Muscle layer of duodenum (tissue), 2 donors: Measurements from ENCODE around the gene C1R.

Experiments
- H3K27ac ChIP-seq: one replicate; pipeline ENCODE4 v1.7.0; 2013; ENCODE audit warnings: mild to moderate bottlenecking, low read length
- H3K27me3 ChIP-seq: one replicate; pipeline ENCODE4 v1.7.0; 2013; ENCODE audit warnings: low read depth, mild to moderate bottlenecking, control low read depth, low read length
- H3K36me3 ChIP-seq, 2 donors: one replicate each; pipeline ENCODE4 v1.7.0; 2013; ENCODE audit warnings: low read length in 2 of 2, control low read depth in 1 of 2, mild to moderate bottlenecking in 1 of 2; ENCODE audit not compliant: insufficient read depth in 2 of 2, control insufficient read depth in 1 of 2
- H3K4me1 ChIP-seq, 2 donors: one replicate each; pipeline ENCODE4 v1.7.0; 2013; ENCODE audit warnings: low read length in 2 of 2, mild to moderate bottlenecking in 2 of 2, control low read depth in 1 of 2, moderate library complexity in 1 of 2; ENCODE audit not compliant: insufficient read depth in 2 of 2, control insufficient read depth in 1 of 2
- H3K4me3 ChIP-seq, 2 donors: one replicate each; pipeline ENCODE4 v1.7.0; 2013; ENCODE audit warnings: low read length in 2 of 2, low read depth in 1 of 2, mild to moderate bottlenecking in 1 of 2
- H3K9me3 ChIP-seq, 2 donors: one replicate each; pipeline ENCODE4 v1.7.0; 2013; ENCODE audit warnings: low read length in 2 of 2, control low read depth in 1 of 2, mild to moderate bottlenecking in 1 of 2; ENCODE audit not compliant: control insufficient read depth in 1 of 2
- donor health status: healthy.

Gene C1R

DNA sequence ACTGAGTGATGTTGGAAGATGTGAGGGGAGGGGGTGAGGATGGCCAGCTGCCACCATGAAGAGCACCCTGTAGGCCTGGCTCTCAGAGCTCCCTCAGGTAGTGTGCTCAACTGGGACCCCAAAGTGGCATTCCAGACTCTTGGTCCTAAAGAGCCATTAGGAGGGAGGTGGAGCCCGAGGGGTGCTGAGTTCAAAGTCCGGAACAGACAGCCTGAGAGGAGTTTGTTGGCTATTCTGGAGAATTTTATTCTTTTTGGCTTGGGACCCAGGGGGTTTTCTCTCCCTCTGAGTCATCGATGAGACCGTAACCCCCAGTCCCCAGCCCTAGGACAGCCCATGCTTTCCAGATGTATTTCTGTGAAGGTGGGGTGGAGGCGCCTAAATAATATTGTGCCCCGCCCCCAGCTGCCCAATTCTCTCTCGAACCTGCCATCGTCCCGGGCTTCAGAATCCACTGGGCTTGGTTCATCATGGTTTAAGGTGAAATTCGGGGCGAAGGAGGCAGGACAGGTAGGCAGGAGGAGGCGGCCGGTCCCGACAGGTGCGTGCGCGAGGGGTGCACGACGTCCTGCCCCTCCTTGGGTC lies 37.1 kb upstream of the C1R start:
- no peak overlapping the region for H3K27ac ChIP-seq
- peak overlapping the region; percentile 73 to 78 for H3K4me3 ChIP-seq
- peaks cover 3% of the 10 kb centered on the region for H3K27me3 ChIP-seq
- H3K9me3 ChIP-seq: no peaks in the 10 kb centered on the region
- H3K36me3 ChIP-seq: peaks cover 0 to 2% of the 10 kb centered on the region in 2 donors
- peaks cover 0 to 20% of the 10 kb centered on the region in 2 donors for H3K4me1 ChIP-seq

- no peaks in the 10 kb centered on the region for H3K36me3 ChIP-seq
- H3K27ac ChIP-seq: no peak within 1 kb of the TSS
- peaks cover 3% of the 10 kb centered on the region for H3K27me3 ChIP-seq
- peak within 1 kb of the TSS; percentile 73 to 78 for H3K4me3 ChIP-seq
- peaks cover 0 to 20% of the 10 kb centered on the region in 2 donors for H3K4me1 ChIP-seq
- H3K9me3 ChIP-seq: no peaks in the 10 kb centered on the region
Measured at GRCh38 chr12:7128681-7129286, 36.5 kb upstream of the C1R start, which contains the start of gene RBP5. RBP5 (minus strand) TSS chr12:7128889; CDS start chr12:7128775, 114 bp downstream.

DNA sequence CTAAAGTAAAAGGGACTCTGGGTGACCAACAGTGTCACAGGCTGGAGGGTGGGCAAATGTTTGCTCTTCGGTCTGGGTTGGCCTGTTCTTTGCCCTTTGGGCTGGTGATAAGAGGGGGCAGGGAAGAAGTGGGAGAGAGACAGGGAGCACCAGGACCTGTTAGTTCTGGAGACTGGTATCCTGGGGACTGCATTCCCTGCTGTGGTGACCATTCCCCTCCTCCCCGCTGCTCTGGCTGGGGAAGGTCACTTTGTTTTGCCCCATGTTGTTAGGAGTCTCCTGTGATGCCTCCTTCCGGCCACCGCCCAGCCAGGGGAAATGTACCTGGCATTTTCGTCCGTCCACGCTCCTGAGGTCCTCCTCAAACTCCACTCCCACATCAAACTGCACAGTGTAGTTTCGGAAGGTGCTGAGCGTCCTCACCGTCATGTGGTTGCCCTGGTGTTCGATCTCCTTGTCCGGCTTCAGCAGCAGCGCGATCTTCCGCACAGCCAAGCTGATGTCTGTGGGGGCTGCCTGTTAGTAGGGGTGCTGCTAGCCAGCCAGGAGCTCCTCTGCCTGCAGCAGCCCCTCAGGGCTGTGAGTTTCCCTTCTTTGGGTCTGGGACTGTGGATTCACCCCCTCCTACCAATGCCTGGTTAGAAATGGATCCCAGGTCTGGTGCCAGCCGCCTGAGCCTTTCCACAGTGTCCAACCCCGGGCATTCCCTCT lies 35.8 kb upstream of the C1R start:
- H3K27me3 ChIP-seq: peaks cover 3% of the 10 kb centered on the region
- H3K4me1 ChIP-seq: peaks cover 0 to 20% of the 10 kb centered on the region in 2 donors
- H3K36me3 ChIP-seq: no peaks in the 10 kb centered on the region
- H3K27ac ChIP-seq: no peak overlapping the region
- no peaks in the 10 kb centered on the region for H3K9me3 ChIP-seq
- peak overlapping the region; percentile 19 to 78 for H3K4me3 ChIP-seq

- Histone ChIP-seq H3K4me1 (peaks cover 0 to 20% of the 10 kb centered on the region in 2 donors), H3K36me3 (no peaks in the 10 kb centered on the region), H3K4me3 (no peak overlapping the region), H3K9me3 (no peaks in the 10 kb centered on the region), H3K27me3 (peaks cover under 1% of the 10 kb centered on the region), H3K27ac (no peak overlapping the region)
Measured at GRCh38 chr12:7125632-7126227, 33.5 kb upstream of the C1R start.

- H3K27me3 ChIP-seq: no peaks in the 10 kb centered on the region
- no peaks in the 10 kb centered on the region for H3K36me3 ChIP-seq
- H3K4me3 ChIP-seq: no peak overlapping the region
- no peak overlapping the region for H3K27ac ChIP-seq
- peaks cover 0 to 11% of the 10 kb centered on the region in 2 donors for H3K4me1 ChIP-seq
- no peaks in the 10 kb centered on the region for H3K9me3 ChIP-seq
Measured at GRCh38 chr12:7123806-7124522, 31.7 kb upstream of the C1R start.

DNA sequence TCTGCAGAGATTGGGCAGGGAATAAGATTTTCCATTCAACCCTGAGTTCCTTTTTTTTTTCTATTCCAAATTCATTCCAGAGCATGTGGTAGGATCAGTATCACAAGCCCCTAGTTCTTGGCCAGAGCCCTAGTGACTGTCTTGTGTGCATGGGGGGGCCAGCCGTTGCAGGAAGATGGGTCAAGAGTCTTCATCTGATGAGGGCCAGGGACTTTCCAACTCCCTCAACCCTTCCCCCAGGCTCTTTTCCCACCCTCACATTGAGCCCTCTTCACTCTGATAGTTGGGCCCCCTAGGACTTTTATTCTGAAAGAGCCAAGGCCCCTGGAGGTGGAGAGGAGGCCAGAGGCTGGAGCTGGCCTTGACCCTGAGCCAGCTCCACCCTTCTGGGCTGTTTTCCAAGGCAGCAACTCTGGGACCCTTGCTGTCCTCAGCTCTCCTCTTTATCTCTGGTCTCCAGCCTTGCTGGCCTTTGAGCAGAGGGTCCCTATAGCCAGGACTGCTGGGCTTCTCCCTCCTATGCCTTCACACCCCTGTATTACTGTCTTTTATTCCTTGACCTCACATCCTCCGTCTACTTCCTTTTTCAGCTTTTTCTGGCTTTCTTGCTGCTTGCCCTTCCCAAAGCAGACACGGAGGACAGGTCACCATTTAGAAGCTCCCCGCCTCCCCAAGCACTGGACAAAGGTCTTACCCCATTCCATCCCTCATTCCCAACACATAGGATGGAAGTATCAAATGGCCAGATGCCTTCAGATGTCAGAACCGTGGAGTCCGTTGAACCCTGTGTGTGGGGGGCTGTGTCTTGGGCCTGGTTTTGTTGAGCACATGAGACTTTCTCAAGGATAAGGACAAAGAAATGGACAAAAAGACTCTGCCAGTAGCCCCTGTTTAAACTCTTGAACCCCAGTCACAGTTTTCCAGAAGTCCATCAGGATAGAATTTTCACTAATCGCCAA lies 30.8 kb upstream of the C1R start:
- Histone ChIP-seq H3K27me3 (no peaks in the 10 kb centered on the region), H3K9me3 (no peaks in the 10 kb centered on the region), H3K36me3 (no peaks in the 10 kb centered on the region), H3K27ac (no peak overlapping the region), H3K4me3 (no peak overlapping the region), H3K4me1 (peaks cover 0 to 6% of the 10 kb centered on the region in 2 donors)

- Histone ChIP-seq H3K4me1 (peaks cover 0 to 6% of the 10 kb centered on the region in 2 donors), H3K27ac (no peak overlapping the region), H3K9me3 (no peaks in the 10 kb centered on the region), H3K36me3 (peaks cover 0 to 3% of the 10 kb centered on the region in 2 donors), H3K27me3 (no peaks in the 10 kb centered on the region), H3K4me3 (no peak overlapping the region)
Measured at GRCh38 chr12:7121324-7121723, 29.1 kb upstream of the C1R start.

DNA sequence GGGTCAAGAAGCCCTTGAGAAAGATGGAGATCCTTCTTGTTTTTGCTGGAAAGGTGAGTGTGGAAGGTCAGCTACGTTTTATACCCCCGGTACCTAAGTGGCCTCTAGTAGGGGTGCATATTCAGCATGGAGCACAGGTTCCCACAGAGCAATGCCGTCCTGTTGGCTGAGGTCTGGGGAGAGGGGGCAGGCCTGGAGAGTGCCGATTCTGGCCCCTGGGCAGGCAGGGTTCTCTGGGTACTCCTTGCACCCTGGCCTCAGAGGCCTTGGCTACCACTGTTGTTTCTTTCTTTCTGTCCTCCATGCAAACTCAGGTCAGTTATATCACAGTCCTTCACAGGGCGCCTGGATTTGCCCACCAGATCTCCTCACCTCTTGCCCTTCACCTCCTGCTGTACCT lies 27.9 kb upstream of the C1R start:
- H3K4me3 ChIP-seq: no peak overlapping the region
- no peaks in the 10 kb centered on the region for H3K9me3 ChIP-seq
- peaks cover 5 to 6% of the 10 kb centered on the region in 2 donors for H3K36me3 ChIP-seq
- peaks cover 0 to 6% of the 10 kb centered on the region in 2 donors for H3K4me1 ChIP-seq
- no peaks in the 10 kb centered on the region for H3K27me3 ChIP-seq
- H3K27ac ChIP-seq: no peak overlapping the region

DNA sequence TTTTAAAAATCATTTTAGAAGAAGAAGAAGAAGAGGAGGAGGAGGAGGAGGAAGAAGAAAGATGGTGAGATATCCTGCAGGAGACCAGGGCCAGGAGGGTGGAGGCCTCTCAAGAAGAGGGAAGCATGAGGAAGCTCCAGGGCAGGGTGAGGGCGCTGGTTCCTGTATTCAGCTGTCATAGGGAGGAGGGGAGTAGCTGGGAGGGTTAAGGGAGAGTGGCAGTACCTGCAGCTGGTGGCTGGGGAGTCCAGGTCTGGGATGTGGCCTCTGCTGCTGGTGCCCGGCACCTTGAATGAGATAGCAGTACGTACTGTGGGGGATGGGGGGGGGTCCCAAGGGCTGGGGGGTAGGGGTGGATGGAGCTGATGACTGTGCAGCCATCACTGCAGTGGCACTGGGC lies 26.6 kb upstream of the C1R start:
- Histone ChIP-seq H3K27me3 (no peaks in the 10 kb centered on the region), H3K9me3 (no peaks in the 10 kb centered on the region), H3K36me3 (peaks cover 5 to 6% of the 10 kb centered on the region in 2 donors), H3K27ac (no peak overlapping the region), H3K4me3 (no peak overlapping the region), H3K4me1 (peaks cover 0 to 6% of the 10 kb centered on the region in 2 donors)

GRCh38 chr12:7117670-7118069 lies 25.4 kb upstream of the C1R start:
- peaks cover 5 to 6% of the 10 kb centered on the region in 2 donors for H3K36me3 ChIP-seq
- no peaks in the 10 kb centered on the region for H3K27me3 ChIP-seq
- H3K4me3 ChIP-seq: no peak overlapping the region
- no peak overlapping the region for H3K27ac ChIP-seq
- H3K4me1 ChIP-seq: peaks cover 0 to 13% of the 10 kb centered on the region in 2 donors
- H3K9me3 ChIP-seq: no peaks in the 10 kb centered on the region
